GM04504 (cell line): ENCODE data around the gene MAGI1.
"Not testable (repeated sequence)": the region's sequence is repeated elsewhere in the genome, so short reads cannot be mapped to it uniquely, and the experiment has no call there.

Source experiments
- DNase-seq: peaks from one replicate; pipeline ENCODE4 v3.0.0-alpha.2; 2012; ENCODE audit warnings: low read depth

MAGI1 gene

DNA sequence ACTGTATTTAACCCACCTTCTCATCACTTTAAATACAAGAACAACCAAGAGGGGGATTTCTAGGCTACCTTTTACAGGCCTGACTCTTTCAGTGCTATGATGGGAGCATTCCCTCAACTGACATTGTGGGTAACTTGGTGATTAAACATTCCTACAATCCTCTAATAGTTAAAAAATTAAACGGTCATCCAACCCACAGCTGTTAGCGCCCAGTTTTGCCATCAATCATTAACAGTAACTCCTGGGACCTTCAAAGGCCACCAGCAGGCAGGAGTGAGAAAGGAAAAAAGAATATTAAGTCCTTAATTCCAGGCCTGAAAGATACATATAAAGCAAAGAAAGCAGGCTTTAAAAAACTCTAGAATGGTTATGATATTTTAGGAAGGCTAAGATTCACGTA lies 512.1 kb downstream of the MAGI1 start:
- no peak for DNase-seq

DNA sequence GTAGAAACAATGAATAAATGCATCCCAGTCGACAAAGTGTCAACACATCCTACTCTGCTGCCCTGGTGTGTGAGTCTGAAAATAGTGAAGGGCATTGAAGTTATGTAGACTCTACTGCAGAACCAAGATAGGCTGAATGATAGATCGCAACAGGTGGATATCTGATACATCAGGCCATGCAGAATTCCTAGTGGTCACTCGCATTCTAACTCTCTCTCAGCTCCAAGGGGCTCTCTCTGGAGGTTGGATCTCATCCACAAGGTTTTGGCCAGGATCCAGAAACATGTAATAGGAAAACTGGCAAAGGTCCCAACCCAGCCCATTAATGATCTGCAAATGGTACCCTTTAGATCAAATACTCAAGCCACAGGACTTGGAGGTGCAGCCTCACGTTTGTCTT lies 514.1 kb downstream of the MAGI1 start:
- no peak for DNase-seq

DNA sequence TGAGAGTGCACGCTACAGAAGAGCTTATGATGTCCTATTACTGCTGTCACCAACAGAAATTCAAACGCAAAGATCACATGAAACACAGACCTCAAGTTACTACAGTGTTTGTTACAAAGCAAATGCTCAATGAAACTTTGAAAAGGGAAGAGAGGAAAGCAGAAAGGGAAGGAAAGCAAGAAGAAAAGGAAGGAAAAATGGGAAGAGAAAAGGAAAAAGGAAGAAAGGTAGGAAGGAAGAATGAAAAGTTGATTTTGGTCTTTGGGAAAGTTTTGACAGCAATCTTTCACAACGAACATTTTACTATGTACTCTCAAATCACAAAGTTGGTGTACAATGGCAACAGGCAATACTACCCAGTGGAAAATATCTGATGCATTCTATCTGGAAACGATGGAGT lies 514.8 kb downstream of the MAGI1 start:
- no peak for DNase-seq

DNA sequence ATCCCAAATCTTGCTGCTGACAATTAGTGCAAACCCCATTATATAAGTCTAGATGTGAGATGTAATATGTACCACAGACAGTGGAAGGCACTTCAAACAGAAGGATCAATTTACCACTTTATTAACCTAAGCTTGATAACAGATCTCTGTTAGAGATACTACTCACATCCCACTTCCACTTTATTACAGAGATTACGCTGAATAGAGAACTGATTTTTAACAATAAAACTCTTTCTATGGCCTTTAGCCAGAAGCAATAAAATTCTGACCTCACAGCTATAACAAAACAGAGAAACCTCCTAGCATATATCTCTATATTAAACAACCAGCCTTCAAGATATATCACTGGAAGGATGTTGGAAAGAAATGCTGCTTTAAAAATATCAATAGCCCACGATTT lies 517.7 kb downstream of the MAGI1 start:
- no peak for DNase-seq

DNA sequence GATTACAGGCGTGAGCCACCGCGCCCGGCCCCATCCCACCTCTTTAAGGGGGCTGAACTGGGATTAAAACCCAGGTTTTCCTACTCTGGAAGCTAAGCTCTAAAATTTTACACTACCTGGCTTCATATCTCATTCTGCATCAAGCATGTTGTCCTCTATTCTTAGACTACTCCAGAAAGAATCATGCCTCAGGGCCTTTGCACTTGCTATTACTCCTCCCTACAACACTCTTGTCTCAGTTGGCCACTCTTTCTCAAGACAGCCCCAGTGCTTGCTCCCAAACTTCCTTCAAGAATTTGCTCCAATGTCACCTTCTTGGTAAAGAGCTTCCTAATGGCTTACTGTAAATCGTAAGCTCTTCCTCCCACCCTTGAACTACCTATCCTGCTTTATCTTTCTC lies 521.7 kb downstream of the MAGI1 start:
- no peak for DNase-seq

DNA sequence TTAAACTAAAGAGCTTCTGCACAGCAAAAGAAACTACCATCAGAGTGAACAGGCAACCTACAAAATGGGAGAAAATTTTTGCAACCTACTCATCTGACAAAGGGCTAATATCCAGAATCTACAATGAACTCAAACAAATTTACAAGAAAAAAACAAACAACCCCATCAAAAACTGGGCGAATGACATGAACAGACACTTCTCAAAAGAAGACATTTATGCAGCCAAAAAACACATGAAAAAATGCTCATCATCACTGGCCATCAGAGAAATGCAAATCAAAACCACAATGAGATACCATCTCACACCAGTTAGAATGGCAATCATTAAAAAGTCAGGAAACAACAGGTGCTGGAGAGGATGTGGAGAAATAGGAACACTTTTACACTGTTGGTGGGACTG lies 524.4 kb downstream of the MAGI1 start:
- DNase-seq = not testable (repeated sequence)

DNA sequence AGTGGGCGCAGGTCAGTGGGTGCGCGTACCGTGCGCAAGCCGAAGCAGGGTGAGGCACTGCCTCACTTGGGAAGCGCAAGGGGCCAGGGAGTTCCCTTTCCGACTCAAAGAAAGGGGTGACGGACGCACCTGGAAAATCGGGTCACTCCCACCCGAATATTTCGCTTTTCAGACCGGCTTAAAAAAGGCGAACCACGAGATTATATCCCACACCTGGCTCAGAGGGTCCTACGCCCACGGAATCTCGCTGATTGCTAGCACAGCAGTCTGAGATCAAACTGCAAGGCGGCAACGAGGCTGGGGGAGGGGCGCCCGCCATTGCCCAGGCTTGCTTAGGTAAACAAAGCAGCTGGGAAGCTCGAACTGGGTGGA lies 529.3 kb downstream of the MAGI1 start:
- not testable (repeated sequence) for DNase-seq

DNA sequence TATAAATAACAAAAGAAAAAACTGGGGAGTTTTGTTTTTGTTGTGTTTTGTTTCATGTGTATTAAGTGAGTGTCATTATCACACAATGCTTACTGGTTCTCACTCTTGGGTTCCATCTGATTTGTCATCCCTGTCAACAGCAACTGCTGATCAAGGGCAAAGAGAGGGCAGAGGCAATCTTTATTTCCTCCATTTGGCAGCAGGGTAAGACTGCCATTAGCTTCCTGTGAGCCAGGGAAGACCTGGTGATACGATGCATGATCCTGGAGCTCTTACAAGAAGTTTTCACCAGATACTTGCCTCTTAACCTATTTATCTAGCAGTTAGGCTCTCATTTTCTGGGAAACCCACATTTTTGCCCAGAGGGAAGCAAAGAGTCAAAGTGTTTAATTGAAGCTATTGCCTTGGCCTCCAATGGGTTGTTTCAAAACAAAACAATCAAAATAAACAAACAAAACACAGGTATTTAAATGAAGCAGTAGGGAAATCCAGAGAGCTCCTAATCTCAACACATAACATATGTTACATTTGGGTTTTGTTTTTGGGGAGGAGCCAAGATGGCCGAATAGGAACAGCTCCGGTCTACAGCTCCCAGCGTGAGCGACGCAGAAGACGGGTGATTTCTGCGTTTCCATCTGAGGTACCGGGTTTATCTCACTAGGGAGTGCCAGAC lies 529.8 kb downstream of the MAGI1 start:
- DNase-seq = no peak

DNA sequence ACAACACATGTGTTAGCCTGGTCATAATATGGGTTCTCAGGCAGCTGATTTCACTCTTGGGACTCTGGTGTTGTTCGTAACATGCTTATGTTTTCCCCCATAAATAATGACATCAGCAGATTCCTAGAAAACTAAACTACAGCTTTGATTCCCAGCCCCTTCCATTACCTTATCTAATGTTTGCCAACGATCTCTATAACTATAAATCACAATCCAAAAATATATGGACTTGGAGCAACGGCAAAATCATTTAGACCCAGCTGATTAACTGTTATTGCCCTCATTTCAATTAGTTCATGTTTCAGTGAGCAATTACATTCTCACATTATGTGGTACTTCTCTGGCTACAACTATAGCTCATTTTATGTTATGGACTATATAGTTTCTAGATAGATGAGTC lies 531.3 kb downstream of the MAGI1 start:
- DNase-seq = no peak

DNA sequence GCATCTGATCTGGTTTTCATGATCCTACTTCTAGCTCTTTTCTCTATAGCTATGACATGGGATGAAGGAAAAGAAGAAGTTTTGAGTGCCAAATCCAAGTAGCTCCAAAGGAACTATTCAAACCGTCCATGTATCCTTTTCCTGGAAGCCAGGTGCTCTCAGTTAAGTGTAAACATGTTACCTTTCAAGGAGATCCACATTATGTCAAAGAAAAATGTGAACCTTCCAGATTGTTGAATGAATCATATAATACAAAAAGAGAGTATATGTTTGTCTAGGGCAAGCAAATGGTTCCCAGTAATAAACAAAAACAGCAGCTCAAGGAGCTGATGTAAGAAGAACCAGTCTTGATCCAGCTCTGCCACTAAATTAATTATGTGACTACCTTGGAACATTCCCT lies 534.9 kb downstream of the MAGI1 start:
- no peak for DNase-seq

DNA sequence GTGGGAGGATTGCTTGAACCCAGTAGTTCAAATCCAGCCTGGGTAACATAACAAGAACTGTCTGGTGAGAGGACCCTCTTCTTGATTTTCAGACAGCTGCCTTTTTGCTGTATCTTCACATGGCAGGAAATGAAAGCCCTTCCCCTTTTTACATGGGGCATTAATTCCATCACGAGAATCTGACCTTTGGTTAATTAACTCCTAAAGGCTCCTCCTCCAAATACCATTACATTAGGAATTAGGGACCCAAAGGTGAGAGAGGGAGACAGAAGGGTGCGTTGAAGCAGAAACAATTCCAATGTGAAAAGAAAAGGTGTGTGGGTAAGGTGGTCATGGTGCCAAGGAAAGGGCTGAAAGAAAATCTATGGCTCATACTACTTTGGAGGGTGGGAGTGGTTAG lies 536.2 kb downstream of the MAGI1 start:
- DNase-seq = no peak

DNA sequence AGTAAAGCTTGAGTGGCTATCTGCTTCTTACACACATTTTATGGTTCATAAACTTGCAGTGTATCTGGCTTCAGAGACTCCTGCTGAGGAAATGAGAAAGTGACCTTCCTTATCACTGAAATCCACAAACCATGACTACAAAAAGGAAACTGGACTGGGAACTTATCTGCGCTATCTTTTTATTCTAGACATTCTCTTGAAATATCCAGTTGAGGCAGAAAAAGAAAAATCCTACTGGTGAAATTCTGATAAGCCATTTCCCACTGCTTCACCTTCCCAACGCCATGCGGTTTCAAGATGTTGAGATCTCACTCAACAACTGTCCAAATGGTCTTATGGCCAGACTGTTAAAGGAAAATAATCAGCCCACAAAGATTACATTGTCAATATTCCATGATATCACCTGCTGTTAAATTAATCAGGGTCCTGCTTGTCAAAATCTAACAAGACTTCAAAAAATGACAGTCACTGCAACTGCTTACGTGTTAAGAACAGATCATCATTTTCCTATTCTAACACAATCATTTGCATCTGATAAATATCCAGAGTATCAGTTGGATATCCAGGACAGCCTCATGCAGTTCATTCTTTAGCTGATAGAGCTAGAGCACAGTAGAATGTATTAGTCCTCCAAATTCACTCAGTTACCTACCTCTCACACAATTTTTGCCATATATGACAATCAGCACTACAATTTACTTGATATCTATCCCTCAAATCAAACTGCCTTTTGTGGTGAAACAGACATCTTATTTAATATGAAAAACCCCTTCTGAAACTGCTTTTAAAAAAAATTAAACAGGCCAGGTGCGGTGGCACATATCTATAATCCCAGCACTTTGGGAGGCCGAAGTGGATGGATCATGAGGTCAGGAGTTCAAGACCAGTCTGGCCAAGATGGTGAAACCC lies 538.1 kb downstream of the MAGI1 start:
- no peak for DNase-seq

DNA sequence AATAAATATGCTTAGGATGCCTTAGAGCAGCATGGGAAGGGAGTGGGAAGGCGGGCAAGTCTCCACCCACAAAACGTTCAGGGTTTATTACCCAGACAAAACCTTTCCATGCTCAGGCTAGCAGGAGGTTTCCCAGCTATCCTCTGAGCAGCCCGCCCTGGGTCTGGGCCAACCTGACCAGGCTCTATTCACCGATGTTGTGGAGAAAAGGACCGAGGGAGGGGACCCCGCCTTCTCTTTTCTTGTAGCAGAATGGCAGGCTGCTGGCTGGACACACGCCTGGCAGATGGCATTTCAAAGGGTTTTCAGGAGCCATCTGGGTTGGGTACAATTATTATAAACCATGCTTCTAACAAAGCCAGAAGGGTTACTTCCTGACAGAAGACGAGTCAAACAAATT lies 540.9 kb downstream of the MAGI1 start:
- no peak for DNase-seq

DNA sequence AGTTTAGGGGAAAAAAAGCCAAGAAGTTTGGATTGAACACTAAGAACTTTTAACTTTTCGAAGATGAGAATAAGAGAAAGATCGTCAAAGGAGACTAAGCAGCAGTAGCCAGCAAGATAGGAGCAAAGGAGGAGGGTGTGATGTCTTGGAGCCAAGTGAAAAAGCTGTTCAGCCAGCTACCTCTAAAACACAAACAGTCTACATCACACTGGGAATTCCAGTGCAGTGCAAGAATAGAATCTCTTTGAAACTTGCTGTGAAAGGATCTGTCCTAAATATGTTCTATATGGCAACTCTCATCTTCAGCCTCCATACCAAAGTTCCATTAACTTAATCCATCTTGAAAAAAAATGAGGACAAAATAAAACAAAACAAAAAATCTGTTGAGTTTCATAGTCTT lies 541.5 kb downstream of the MAGI1 start:
- DNase-seq = no peak

DNA sequence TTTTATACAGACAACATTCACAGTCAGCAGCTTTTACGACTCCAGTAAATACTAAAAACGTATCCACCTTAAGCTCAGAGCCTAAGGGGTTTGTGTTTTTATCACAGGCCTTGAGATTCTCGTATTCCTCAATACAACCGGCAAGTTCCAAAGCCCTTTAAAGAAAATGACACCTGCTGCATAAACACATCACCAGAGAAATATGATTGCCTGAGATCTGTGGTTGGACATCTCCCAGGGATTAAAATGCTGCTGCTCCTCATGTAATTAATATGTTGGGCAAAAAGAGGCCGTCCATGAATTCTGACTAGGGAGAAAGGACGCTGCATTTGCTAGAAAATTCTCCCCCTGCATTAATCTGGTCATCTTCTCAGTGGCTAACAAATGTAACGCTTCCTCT lies 544.8 kb downstream of the MAGI1 start:
- no peak for DNase-seq

DNA sequence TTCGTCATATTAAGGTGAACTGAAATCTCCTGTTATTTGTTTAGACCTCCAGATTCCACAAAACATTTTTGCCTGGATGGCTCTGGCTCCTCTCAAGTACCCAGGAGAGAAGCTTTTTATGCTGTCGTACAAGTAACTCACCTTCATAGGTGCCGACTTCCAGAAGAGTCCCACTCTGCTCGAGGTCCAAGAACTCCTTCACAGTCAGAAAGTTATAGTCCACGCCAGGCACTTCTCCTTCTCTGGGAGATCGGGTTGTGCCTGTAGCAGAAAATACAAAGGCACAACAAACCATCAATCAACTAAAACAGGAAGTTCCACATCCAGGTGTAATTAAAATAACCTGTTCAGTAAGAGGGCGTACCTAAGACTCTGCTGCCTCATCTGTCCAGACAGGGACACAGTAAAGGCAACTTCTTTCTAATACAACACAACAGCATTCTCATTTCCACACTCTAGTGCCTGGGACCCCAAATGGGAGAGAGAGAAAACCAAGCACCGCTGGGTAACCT lies 545.3 kb downstream of the MAGI1 start:
- DNase-seq = no peak

DNA sequence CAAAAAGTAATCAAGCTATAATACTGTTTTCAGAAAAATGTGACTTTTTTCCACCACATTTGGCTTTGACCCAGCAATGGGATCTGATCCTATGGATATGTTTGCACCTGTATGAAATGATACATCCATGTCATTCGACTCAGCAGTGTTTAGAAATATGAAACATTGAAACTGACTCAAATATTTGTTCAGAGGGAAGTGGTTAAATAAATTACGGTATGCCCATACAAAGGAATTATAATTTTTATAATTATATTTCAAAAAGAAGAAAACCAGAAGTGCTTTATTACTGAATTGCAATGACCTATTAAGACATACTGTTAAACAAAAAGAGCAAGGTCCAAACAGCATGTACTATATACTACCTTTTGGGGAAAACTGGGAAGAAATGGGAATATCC lies 546.5 kb downstream of the MAGI1 start:
- DNase-seq = no peak

DNA sequence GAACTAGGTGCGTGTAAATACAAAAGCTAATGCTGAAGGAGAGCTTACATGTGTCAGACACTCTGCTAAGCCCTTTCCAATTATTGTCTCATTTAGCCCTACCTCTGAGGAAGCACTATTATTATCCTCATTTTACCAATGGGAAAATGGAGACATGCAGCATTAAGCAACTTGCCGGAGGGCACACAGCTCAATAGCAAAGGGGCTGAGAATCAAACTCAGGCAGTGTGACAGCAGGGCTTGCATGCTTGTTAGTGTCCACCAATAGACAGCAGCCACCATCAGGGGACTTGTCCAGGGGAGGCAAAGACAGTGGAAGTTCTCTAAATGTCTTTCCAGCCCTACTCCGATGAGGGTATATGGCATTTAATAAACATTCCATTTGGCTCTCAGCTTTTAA lies 548.6 kb downstream of the MAGI1 start:
- no peak for DNase-seq

DNA sequence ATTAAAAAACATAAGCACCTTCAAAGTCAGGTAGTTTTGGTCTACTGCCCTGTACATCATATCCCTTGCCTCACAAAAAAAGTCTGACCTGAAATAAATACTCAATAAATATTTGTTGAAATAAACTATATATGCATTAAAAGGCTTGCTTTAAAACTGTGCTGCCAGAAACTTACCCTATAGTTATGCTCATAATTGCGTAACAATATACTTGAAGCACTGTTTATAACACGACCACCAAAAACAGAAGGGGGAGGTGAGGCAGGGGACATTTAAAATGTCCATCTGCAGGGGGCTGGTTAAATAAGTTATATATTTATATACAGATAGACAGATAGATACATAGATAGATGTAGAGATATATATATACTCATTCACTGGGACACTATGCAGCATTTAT lies 549.5 kb downstream of the MAGI1 start:
- no peak for DNase-seq

DNA sequence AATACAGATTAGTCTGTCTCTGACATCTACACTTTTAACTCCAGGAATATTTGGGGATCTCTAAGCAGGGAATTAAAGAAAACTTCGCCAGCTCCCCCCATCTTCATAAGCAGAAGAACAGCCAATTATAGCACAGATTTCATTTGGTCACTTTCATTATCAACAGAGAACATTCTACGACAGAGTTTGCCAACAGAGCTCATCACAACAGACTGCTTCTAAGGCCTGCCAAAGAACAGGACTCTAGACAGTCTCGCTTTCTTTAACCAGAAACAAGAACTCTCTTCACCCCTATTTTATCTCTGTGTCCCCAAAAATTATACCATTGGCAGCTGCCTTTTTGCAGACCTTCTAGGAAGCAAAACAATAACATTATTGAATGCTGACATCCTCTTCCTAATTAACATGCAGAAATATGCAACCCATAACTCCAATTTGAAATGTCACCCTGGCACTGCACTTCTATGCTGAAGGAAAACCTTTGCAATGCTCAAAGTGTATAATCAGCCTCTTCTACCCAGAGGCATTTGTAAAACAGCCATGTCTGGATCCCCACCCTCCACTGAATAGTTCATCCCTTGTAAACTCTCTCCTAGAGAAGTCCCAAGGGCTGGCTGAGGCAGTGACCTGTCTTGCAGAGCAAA lies 552.8 kb downstream of the MAGI1 start:
- no peak for DNase-seq

DNA sequence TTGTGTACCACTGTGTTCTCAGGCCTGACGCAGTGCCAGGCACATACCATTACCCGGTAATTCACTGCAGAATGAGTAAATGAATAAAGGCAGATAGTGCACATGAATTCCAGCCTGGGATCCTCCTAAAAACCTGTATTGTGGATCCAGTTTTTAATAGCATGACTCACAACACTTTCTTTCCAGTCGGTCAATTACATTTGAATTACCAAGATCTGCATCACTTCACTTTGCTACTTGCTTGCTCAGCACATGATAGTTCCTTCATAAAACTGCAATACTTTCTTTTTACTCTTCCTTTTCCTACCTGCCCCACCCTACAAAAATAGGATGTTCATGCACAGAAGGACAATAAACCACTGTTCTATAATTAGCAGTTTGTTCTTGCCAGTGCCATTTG lies 553.8 kb downstream of the MAGI1 start:
- DNase-seq = no peak

DNA sequence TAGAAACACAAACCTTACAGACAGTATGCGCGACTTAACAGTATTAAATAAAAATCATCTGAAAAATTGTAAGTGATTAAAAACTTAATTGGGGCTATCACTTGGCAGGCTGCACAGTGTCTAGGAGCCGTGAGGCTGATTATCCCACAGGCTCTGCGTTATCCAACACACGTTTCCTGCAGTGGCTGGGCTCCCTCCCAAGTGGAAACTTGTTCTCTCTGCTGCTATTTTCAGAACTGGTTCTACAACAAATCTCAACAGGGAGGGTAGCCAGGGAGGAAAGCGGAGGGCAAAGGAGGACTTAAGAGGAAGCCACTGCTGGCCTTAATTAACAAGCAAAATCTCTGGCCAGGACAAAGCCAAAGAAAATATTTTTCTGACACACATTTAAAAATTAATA lies 555.2 kb downstream of the MAGI1 start:
- no peak for DNase-seq

DNA sequence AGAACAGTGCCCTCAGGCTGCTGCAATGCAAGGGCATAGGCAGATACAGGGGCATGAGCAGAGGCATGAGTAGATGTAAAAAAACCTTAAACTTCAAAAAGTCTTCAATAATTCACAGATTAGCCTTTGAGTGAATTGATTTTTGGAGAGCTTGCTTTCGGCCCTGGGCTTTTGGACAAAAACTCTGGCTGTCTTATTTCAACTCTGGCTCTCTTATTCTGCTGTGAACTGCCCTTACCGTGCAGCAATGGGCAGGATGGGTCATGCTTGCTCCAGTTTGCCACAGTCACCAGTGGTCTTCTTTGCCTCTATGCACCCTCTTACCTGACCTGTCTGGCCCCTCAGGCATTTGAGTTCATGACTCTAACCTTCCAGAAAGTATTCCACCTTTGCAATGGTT lies 555.7 kb downstream of the MAGI1 start:
- DNase-seq = no peak
